ENCODE results near the gene PCMTD2.

PCMTD2 gene

DNA sequence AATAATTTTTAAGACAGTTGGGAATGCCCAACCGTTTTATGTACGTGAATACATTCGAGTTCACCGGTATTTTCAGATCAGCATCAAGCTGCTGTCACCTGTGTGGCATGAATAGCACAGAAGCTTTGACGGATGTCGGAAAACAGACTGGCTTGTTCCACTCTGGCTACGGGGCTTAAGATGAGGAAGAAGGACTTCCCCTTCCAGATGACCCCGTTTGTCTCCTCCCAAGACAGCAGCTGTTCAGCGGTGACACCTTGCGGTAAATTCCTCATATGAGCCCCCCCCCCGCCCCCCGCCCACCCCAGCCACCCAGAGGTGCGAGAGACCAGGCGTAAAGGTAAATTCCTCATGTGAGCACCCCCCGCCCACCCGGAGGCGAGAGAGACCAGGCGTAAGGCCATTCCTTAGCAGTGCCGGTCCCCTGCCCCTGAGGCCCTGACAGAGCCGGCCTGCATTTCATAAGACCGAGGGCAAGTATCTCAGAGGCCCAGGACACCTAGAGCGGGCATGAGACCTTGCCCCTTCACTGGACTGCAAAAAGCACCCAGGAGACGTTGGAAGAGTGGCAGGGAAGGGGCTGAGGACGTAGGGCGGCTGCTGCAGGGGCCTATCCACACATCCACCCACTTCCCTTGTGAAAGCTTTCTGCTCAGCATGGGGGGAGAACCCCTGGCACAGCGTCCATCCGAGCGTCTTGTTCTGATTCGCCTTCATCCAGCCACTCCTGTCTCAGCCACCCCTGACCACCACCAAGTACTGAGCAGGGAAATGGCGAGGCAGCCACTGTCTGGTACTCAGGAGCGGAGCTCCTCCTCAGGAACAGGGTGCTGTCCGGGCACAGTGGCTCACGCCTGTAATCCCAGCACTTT, 7.3 kb upstream of the PCMTD2 start:
- TF ChIP-seq CTCF (IDR thresholded peaks at IDR 0.05; ENCODE audit: unreplicated experiment in 3 of 3) = no peak
- no peaks in the 10 kb centered on the region for H3K4me1 Mint-ChIP-seq
- H3K36me3 Mint-ChIP-seq (ENCODE audit: low read depth) = no peaks in the 10 kb centered on the region
- H3K9me3 Mint-ChIP-seq = no peaks in the 10 kb centered on the region
- H3K27ac Mint-ChIP-seq = no peak overlapping the region
- peaks cover 47% of the 10 kb centered on the region for H3K27me3 Mint-ChIP-seq (ENCODE audit: low read depth)
- H3K4me3 Mint-ChIP-seq = no peak overlapping the region

GRCh38 chr20:64250027-64250426, 5.5 kb upstream of the PCMTD2 start:
- H3K4me1 Mint-ChIP-seq = peaks cover 5% of the 10 kb centered on the region
- no peak overlapping the region for H3K4me3 Mint-ChIP-seq
- no peaks in the 10 kb centered on the region for H3K36me3 Mint-ChIP-seq (ENCODE audit: low read depth)
- H3K9me3 Mint-ChIP-seq = no peaks in the 10 kb centered on the region
- no peak for TF ChIP-seq CTCF (IDR thresholded peaks at IDR 0.05; ENCODE audit: unreplicated experiment in 3 of 3)
- H3K27ac Mint-ChIP-seq = no peak overlapping the region
- peaks cover 45% of the 10 kb centered on the region for H3K27me3 Mint-ChIP-seq (ENCODE audit: low read depth)

DNA sequence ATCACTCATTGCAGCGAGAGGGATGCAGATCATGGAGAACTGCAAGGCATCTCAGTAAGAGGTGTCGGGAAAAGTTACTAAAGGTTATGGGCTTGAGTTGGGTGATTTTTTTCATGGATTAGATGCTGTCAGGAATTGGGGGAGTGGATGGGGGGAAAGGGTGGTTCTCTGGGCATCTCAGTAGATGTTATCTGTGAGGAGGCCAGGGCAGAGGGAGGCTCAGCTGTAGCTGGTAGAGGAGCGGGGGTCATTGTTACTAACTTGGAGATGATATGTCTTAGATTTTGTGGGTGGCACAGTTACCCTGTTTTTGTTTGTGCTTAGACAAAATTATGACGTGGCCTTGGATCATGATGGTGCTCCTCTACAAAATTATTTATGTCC, 2.6 kb upstream of the PCMTD2 start:
- Mint-ChIP-seq H3K4me3 (peak overlapping the region; percentile 13 to 56 (median 46)), H3K4me1 (peaks cover 24% of the 10 kb centered on the region), H3K36me3 (ENCODE audit: low read depth) (no peaks in the 10 kb centered on the region), H3K9me3 (no peaks in the 10 kb centered on the region), H3K27ac (peak overlapping the region; percentile 87 to 93 (median 90)), H3K27me3 (ENCODE audit: low read depth) (peaks cover 33% of the 10 kb centered on the region)
- TF ChIP-seq CTCF (IDR thresholded peaks at IDR 0.05; ENCODE audit: unreplicated experiment in 3 of 3) = no peak

DNA sequence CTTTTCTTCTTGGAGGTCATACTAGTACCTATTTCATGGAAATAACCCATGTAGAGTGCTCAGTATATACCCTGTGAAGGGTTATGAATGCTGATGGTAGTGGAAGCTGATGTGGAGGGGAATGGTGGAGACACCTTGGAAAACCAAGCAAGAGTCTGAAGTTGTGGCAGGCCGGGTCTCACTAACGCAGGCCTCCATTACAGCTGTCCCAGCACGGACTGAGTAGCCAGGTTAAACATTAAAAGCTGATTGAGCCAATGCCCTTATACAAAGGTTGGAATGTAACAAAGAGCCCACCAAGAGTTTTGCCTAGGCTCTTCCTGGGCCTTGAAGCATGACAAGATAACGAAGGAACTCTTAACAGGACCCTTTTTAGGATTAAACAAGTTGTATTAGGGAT, 2.1 kb upstream of the PCMTD2 start:
- no peaks in the 10 kb centered on the region for H3K36me3 Mint-ChIP-seq (ENCODE audit: low read depth)

GRCh38 chr20:64254156-64254555, 1.4 kb upstream of the PCMTD2 start:
- Mint-ChIP-seq H3K9me3 (no peaks in the 10 kb centered on the region), H3K4me1 (peaks cover 36% of the 10 kb centered on the region)
- no peak for TF ChIP-seq CTCF (IDR thresholded peaks at IDR 0.05; ENCODE audit: unreplicated experiment in 3 of 3)

More for the DNA sequence above, 2.1 kb upstream of the PCMTD2 start:
- H3K27me3 Mint-ChIP-seq (ENCODE audit: low read depth) = peaks cover 33% of the 10 kb centered on the region
- peak overlapping the region; percentile 78 to 85 (median 81) for H3K4me3 Mint-ChIP-seq
- no peaks in the 10 kb centered on the region for H3K9me3 Mint-ChIP-seq
- TF ChIP-seq CTCF (IDR thresholded peaks at IDR 0.05; ENCODE audit: unreplicated experiment in 3 of 3) = no peak
- peak overlapping the region; percentile 87 to 93 (median 90) for H3K27ac Mint-ChIP-seq
- peaks cover 29% of the 10 kb centered on the region for H3K4me1 Mint-ChIP-seq

More at GRCh38 chr20:64254156-64254555, 1.4 kb upstream of the PCMTD2 start:
- no peaks in the 10 kb centered on the region for H3K36me3 Mint-ChIP-seq (ENCODE audit: low read depth)
- H3K4me3 Mint-ChIP-seq = peak overlapping the region; percentile 78 to 85 (median 81)
- peaks cover 31% of the 10 kb centered on the region for H3K27me3 Mint-ChIP-seq (ENCODE audit: low read depth)
- H3K27ac Mint-ChIP-seq = peak overlapping the region; percentile 87 to 93 (median 90)
